ENCODE results near the gene PIGQ.
A peak's percentile ranks its signal among the peaks of the same experiment; 100 is the strongest.

PIGQ gene

DNA sequence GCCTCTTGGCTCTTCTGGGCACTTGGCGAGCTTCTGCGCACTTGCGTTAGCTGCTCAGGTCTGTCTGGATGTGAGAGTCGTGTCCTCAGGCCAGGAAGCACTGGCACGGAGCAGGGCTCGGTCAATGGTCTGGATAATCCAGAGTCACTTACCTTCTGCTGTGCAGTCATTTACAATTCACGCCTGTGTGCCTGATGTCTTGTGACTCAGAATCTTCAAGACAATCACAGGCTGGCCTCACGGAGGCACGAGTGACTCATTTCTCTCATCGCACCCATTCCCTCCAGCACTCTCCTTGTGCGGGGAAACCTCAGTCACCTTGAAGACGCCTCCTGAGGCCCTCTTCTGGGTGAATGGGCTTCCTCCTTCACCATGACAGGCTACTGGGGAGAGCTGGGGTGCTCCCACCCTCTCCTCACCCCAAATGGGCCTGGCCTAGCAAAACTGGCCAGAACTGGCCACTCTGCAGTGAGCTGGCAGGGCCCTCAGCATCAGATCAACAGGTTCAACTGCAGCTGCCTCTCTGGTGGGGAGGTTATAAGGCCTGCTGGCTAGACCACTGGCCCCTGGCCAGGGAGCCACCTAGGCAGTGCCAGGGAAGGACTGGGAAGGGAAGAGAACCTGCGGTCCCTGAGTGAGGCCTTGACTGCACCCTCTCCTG is 44.1 kb upstream of the PIGQ start:
- H3K4me1 ChIP-seq (ENCODE audit: control insufficient read depth in 2 of 2, insufficient read depth in 1 of 2, low read depth in 1 of 2, low read length in 2 of 2) = peaks cover 20 to 23% of the 10 kb centered on the region in 2 donors
- H2BK15ac ChIP-seq (ENCODE audit: low read length) = no peak overlapping the region
- H3K4ac ChIP-seq (ENCODE audit: low read length) = no peak overlapping the region
- H3K27ac ChIP-seq (replicated peaks; ENCODE audit: low read length) = no peak overlapping the region
- H3K9ac ChIP-seq (ENCODE audit: low read depth, low read length, poor library complexity) = no peak overlapping the region
- no peak overlapping the region for H4K8ac ChIP-seq (ENCODE audit: low read depth, low read length)
- peaks cover 24% of the 10 kb centered on the region for H3K79me1 ChIP-seq (ENCODE audit: low read depth, low read length)
- H2BK120ac ChIP-seq (ENCODE audit: low read depth, low read length) = no peak overlapping the region
- H2AK5ac ChIP-seq (ENCODE audit: low read depth, low read length) = no peak overlapping the region
- peaks cover 13 to 50% of the 10 kb centered on the region in 2 donors for H3K36me3 ChIP-seq (replicated peaks in 1 of 2; ENCODE audit: control insufficient read depth in 2 of 2, insufficient read depth in 2 of 2, low read length in 2 of 2)
- no peaks in the 10 kb centered on the region for H3K27me3 ChIP-seq (ENCODE audit: control insufficient read depth in 3 of 3, insufficient read depth in 3 of 3, low read depth in 1 of 3, low read length in 3 of 3)
- H2BK5ac ChIP-seq (ENCODE audit: low read length) = no peak overlapping the region
- DNase-seq (ENCODE audit: low spot score) = no peak
- no peak overlapping the region for H2AFZ ChIP-seq (ENCODE audit: low read length)
- H2BK12ac ChIP-seq (ENCODE audit: low read length) = no peak overlapping the region
- WGBS, 2 donors (ENCODE audit: extremely low coverage in 2 of 2, insufficient read length in 2 of 2, insufficient replicate concordance in 1 of 2) = no CpG with 5 or more reads among the region's 13 CpGs
- no peak overlapping the region for H3K4me2 ChIP-seq (ENCODE audit: insufficient read depth, low read length, poor library complexity, severe bottlenecking)
- peak overlapping the region; percentile 55 for H3K23ac ChIP-seq (ENCODE audit: low read depth, low read length, poor library complexity)
- peak overlapping the region in 1 of 2 donors; percentile 94 for H3K4me3 ChIP-seq (ENCODE audit: low read length in 2 of 2)
- no peak overlapping the region for H4K91ac ChIP-seq (ENCODE audit: low read depth, low read length, poor library complexity)
- no peaks in the 10 kb centered on the region for H3K9me3 ChIP-seq (replicated peaks in 1 of 2; ENCODE audit: control insufficient read depth in 2 of 2, insufficient read depth in 1 of 2, low read depth in 1 of 2, low read length in 2 of 2)
- no peak overlapping the region for H3K14ac ChIP-seq (ENCODE audit: low read length)
- no peak overlapping the region for H3K18ac ChIP-seq (ENCODE audit: low read length)

DNA sequence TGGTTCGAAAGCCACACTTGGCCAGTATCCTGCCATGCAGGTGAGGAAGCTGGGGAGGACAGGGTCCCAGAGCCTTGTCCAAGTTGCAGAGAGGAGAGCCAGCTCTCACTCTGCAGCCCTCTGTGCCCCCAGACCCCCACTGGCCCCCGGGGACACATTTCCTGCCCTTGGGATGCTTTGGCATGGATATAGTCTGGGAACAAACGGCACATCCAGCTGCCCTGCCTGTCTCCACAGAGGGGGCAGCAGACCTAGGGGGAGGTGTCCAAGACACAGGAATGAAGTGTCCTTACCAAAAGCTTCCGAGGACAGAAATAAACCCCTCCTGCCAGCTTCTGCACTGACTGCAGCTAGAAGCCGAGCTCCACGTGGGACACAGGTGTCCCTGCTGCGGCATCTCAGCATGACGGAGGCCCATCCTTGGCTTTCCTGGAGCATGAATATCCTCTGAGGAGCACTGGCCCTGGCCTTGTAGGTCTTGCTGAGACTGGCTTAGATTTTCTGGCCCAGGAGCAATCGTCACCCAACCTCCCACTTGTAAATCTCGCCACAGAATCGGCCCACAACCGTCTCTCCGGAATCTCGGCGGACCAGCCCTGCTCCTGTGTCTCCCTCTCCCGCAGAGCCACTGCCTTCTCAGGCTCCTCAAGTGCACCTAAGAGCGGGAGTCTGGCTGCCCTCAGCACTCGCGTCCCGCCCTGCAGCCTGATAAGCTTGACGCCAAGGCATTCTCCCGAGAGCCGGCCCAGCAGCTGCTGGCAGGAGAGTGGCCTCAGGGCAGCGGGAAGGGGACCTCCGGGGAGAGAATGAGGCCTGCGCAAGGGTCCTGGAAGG is 43.4 kb upstream of the PIGQ start:
- no peak overlapping the region for H3K4ac ChIP-seq (ENCODE audit: low read length)
- WGBS, 2 donors (ENCODE audit: extremely low coverage in 2 of 2, insufficient read length in 2 of 2, insufficient replicate concordance in 1 of 2) = no CpG with 5 or more reads among the region's 26 CpGs
- peak overlapping the region; percentile 98 for H3K23ac ChIP-seq (ENCODE audit: low read depth, low read length, poor library complexity)
- H3K27ac ChIP-seq (replicated peaks; ENCODE audit: low read length) = no peak overlapping the region
- H3K4me3 ChIP-seq (ENCODE audit: low read length in 2 of 2) = peak overlapping the region; percentile 94 to 99
- no peak overlapping the region for H2BK120ac ChIP-seq (ENCODE audit: low read depth, low read length)
- H4K91ac ChIP-seq (ENCODE audit: low read depth, low read length, poor library complexity) = no peak overlapping the region
- no peaks in the 10 kb centered on the region for H3K27me3 ChIP-seq (ENCODE audit: control insufficient read depth in 3 of 3, insufficient read depth in 3 of 3, low read depth in 1 of 3, low read length in 3 of 3)
- peak overlapping the region; percentile 87 for H2BK5ac ChIP-seq (ENCODE audit: low read length)
- no peak overlapping the region for H2BK15ac ChIP-seq (ENCODE audit: low read length)
- peaks cover 8 to 42% of the 10 kb centered on the region in 2 donors for H3K36me3 ChIP-seq (replicated peaks in 1 of 2; ENCODE audit: control insufficient read depth in 2 of 2, insufficient read depth in 2 of 2, low read length in 2 of 2)
- DNase-seq (ENCODE audit: low spot score) = no peak
- peak overlapping the region; percentile 99 for H3K18ac ChIP-seq (ENCODE audit: low read length)
- H3K4me1 ChIP-seq (ENCODE audit: control insufficient read depth in 2 of 2, insufficient read depth in 1 of 2, low read depth in 1 of 2, low read length in 2 of 2) = peaks cover 20 to 23% of the 10 kb centered on the region in 2 donors
- peak overlapping the region; percentile 93 for H2AFZ ChIP-seq (ENCODE audit: low read length)
- peak overlapping the region; percentile 48 for H2AK5ac ChIP-seq (ENCODE audit: low read depth, low read length)
- peak overlapping the region; percentile 98 for H3K9ac ChIP-seq (ENCODE audit: low read depth, low read length, poor library complexity)
- H3K79me1 ChIP-seq (ENCODE audit: low read depth, low read length) = peaks cover 25% of the 10 kb centered on the region
- H3K14ac ChIP-seq (ENCODE audit: low read length) = no peak overlapping the region
- peak overlapping the region; percentile 95 for H3K4me2 ChIP-seq (ENCODE audit: insufficient read depth, low read length, poor library complexity, severe bottlenecking)
- H4K8ac ChIP-seq (ENCODE audit: low read depth, low read length) = no peak overlapping the region
- no peaks in the 10 kb centered on the region for H3K9me3 ChIP-seq (replicated peaks in 1 of 2; ENCODE audit: control insufficient read depth in 2 of 2, insufficient read depth in 1 of 2, low read depth in 1 of 2, low read length in 2 of 2)
- no peak overlapping the region for H2BK12ac ChIP-seq (ENCODE audit: low read length)

DNA sequence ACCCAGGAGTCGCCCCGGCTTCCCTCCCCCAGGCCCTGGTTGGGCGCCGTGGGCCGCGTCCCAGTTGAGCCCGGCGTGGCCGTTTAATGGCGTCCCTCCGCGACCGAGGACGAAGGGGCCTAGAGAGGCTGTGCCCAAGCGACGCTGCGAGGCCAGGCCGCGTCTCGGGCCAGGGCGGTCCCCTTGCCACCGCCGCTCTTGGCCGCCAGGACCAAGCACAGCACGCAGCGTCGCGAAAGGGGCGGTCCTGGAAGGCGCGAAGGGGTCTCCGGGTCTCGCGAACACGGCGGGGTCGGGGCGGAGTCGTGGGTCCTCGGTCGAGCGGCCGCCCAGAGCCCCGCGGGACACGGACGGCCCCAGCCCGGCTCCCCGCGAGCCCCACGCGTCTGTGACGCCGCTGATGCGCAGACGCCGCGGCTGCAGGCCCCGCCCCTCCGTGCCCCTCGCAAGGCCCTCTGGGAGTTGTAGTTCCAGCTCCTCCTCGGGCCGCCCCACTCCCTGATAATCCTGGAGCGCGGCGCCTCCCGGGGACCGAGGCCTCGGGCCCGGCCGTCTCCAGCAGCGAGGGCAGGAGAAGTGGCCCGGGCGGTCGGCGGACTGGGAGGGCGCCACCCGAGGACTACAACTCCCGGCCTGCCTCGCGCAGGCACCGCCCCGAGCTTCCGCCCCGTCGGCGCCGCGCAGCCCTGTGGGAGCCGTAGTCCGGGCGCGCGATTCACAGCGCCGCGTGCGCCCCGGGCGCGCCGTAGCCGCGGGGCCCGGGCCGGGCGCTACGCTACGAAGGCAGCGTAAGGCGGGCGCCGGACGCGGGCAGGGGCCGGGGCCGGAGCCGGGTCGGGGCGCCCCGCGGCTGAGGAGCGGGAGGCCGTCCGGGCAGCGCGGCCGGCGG is 42.5 kb upstream of the PIGQ start, which contains the start of gene CAPN15:
Gene CAPN15 (plus strand): TSS at position 698 of the 889 bp plus-strand sequence. CDS start 19,127 bp downstream, outside the sequence.
- Histone ChIP-seq H3K4ac (ENCODE audit: low read length) (peak within 1 kb of the TSS; percentile 26), H3K4me3 (ENCODE audit: low read length in 2 of 2) (peak within 1 kb of the TSS; percentile 94 to 99), H2AFZ (ENCODE audit: low read length) (peak within 1 kb of the TSS; percentile 93), H3K27ac (replicated peaks; ENCODE audit: low read length) (peak within 1 kb of the TSS; percentile 84), H3K4me2 (ENCODE audit: insufficient read depth, low read length, poor library complexity, severe bottlenecking) (peak within 1 kb of the TSS; percentile 98), H3K79me1 (ENCODE audit: low read depth, low read length) (peaks cover 28% of the 10 kb centered on the region), H3K14ac (ENCODE audit: low read length) (peak within 1 kb of the TSS; percentile 56), H3K36me3 (replicated peaks in 1 of 2; ENCODE audit: control insufficient read depth in 2 of 2, insufficient read depth in 2 of 2, low read length in 2 of 2) (peaks cover 8 to 36% of the 10 kb centered on the region in 2 donors), H2BK12ac (ENCODE audit: low read length) (peak within 1 kb of the TSS; percentile 41), H2BK5ac (ENCODE audit: low read length) (peak within 1 kb of the TSS; percentile 87), H3K9ac (ENCODE audit: low read depth, low read length, poor library complexity) (peak within 1 kb of the TSS; percentile 98), H3K9me3 (replicated peaks in 1 of 2; ENCODE audit: control insufficient read depth in 2 of 2, insufficient read depth in 1 of 2, low read depth in 1 of 2, low read length in 2 of 2) (no peaks in the 10 kb centered on the region), H3K27me3 (ENCODE audit: control insufficient read depth in 3 of 3, insufficient read depth in 3 of 3, low read depth in 1 of 3, low read length in 3 of 3) (no peaks in the 10 kb centered on the region), H4K91ac (ENCODE audit: low read depth, low read length, poor library complexity) (no peak within 1 kb of the TSS), H3K4me1 (ENCODE audit: control insufficient read depth in 2 of 2, insufficient read depth in 1 of 2, low read depth in 1 of 2, low read length in 2 of 2) (peaks cover 20 to 23% of the 10 kb centered on the region in 2 donors), H2BK15ac (ENCODE audit: low read length) (no peak within 1 kb of the TSS), H3K23ac (ENCODE audit: low read depth, low read length, poor library complexity) (peak within 1 kb of the TSS; percentile 98), H3K18ac (ENCODE audit: low read length) (peak within 1 kb of the TSS; percentile 99), H2BK120ac (ENCODE audit: low read depth, low read length) (peak within 1 kb of the TSS; percentile 81), H4K8ac (ENCODE audit: low read depth, low read length) (peak within 1 kb of the TSS; percentile 43), H2AK5ac (ENCODE audit: low read depth, low read length) (peak within 1 kb of the TSS; percentile 70)
- DNase-seq (ENCODE audit: low spot score) = peak; percentile 90
- no CpG with 5 or more reads among the region's 129 CpGs for WGBS, 2 donors (ENCODE audit: extremely low coverage in 2 of 2, insufficient read length in 2 of 2, insufficient replicate concordance in 1 of 2)
